ENCODE results near the gene BAZ2B.
"Not testable (repeated sequence)": the region's sequence is repeated elsewhere in the genome, so short reads cannot be mapped to it uniquely, and the experiment has no call there.

- TF ChIP-seq CTCF, EZH2 (IDR thresholded peaks at IDR 0.05): not testable (repeated sequence)
Observed at GRCh38 chr2:159535261-159535660, 81.1 kb downstream of the BAZ2B start.
